ENCODE results near the gene CHST8. TPM values are rescaled to one million over a fixed set of nuclear protein-coding genes. Genes with fewer than 3 reads are reported as not detected.

CHST8 gene
- total and polyA plus RNA-seq, 2 experiments from 2014 or later, result 9.3 to 38.2 TPM

DNA sequence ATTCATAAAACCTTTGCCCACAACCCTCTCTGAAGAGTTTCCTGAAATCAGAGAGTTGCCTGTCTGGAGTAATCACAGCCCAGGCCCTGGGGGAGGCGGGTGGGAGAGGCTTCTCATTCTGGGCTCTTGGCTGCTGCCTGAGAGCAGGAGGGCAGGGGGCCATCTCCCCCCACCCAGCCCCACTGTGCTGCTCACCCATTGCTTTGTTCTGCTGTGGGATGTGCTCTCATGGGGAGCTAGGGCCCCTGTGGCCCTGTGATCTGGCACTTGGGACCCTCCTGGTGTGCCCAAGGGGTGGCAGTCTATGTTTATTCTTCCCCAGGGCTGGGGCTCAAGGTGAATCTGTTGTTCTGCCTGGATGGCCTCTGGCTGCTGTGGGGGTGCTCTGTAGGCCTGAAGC lies 181.0 kb downstream of the CHST8 start:
- H3K36me3 ChIP-seq (ENCODE audit: insufficient read depth), result peaks cover 3% of the 10 kb centered on the region

More for the DNA sequence above, 181.0 kb downstream of the CHST8 start:
- Mint-ChIP-seq H3K4me1 (peaks cover 18% of the 10 kb centered on the region), H3K27me3 (ENCODE audit: insufficient read depth, low read depth, poor library complexity) (peaks cover 18% of the 10 kb centered on the region), H3K36me3 (ENCODE audit: low read depth) (peaks cover 74% of the 10 kb centered on the region), H3K27ac (no peak overlapping the region), H3K4me3 (no peak overlapping the region), H3K9me3 (no peaks in the 10 kb centered on the region)
- Histone ChIP-seq H4K20me1 (replicated peaks; ENCODE audit: insufficient read depth) (peaks cover 10% of the 10 kb centered on the region; the same call in 1 of the 2 replicates), H3K4me3 (no peak overlapping the region), H3K79me2 (replicated peaks; ENCODE audit: insufficient read depth) (0 out of 2 replicates have a peak, but pooled peaks cover 11% of the 10 kb centered on the region), H3K4me1 (ENCODE audit: insufficient read depth) (peaks cover 14% of the 10 kb centered on the region), H3K4me2 (no peak overlapping the region), H3F3A (replicated peaks; ENCODE audit: low read depth) (0 out of 2 replicates have a peak, but pooled peaks cover 5% of the 10 kb centered on the region), H3K9me2 (ENCODE audit: insufficient read depth) (no peaks in the 10 kb centered on the region), H3K27ac (ENCODE audit: low read depth) (no peak overlapping the region), H3K27me3 (ENCODE audit: insufficient read depth) (no peaks in the 10 kb centered on the region), H2AFZ (no peak overlapping the region)
- TF ChIP-seq STAT1 (IDR thresholded peaks at IDR 0.05; ENCODE audit: unreplicated experiment), result no peak
- TF ChIP-seq, protein P1, sequence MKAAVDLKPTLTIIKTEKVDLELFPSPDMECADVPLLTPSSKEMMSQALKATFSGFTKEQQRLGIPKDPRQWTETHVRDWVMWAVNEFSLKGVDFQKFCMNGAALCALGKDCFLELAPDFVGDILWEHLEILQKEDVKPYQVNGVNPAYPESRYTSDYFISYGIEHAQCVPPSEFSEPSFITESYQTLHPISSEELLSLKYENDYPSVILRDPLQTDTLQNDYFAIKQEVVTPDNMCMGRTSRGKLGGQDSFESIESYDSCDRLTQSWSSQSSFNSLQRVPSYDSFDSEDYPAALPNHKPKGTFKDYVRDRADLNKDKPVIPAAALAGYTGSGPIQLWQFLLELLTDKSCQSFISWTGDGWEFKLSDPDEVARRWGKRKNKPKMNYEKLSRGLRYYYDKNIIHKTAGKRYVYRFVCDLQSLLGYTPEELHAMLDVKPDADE (IDR thresholded peaks at IDR 0.05), result no peak
- no peak for TF ChIP-seq NANOG (IDR thresholded peaks at IDR 0.05; ENCODE audit: borderline replicate concordance)
- no peak for TF ChIP-seq EZH2 (IDR thresholded peaks at IDR 0.05; ENCODE audit: low read depth, unreplicated experiment)
- TF ChIP-seq, protein P2, sequence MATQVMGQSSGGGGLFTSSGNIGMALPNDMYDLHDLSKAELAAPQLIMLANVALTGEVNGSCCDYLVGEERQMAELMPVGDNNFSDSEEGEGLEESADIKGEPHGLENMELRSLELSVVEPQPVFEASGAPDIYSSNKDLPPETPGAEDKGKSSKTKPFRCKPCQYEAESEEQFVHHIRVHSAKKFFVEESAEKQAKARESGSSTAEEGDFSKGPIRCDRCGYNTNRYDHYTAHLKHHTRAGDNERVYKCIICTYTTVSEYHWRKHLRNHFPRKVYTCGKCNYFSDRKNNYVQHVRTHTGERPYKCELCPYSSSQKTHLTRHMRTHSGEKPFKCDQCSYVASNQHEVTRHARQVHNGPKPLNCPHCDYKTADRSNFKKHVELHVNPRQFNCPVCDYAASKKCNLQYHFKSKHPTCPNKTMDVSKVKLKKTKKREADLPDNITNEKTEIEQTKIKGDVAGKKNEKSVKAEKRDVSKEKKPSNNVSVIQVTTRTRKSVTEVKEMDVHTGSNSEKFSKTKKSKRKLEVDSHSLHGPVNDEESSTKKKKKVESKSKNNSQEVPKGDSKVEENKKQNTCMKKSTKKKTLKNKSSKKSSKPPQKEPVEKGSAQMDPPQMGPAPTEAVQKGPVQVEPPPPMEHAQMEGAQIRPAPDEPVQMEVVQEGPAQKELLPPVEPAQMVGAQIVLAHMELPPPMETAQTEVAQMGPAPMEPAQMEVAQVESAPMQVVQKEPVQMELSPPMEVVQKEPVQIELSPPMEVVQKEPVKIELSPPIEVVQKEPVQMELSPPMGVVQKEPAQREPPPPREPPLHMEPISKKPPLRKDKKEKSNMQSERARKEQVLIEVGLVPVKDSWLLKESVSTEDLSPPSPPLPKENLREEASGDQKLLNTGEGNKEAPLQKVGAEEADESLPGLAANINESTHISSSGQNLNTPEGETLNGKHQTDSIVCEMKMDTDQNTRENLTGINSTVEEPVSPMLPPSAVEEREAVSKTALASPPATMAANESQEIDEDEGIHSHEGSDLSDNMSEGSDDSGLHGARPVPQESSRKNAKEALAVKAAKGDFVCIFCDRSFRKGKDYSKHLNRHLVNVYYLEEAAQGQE (IDR thresholded peaks at IDR 0.05; ENCODE audit: unreplicated experiment), result no peak
- no peak for TF ChIP-seq ZNF114 (CRISPR knock-in tag; IDR thresholded peaks at IDR 0.05)
- TF ChIP-seq CREB1 (CRISPR knock-in tag; IDR thresholded peaks at IDR 0.05; ENCODE audit: low read depth), result no peak
- TF ChIP-seq POLR2AphosphoS5 (IDR thresholded peaks at IDR 0.05; ENCODE audit: low read depth), result no peak
- TF ChIP-seq JUNB (IDR thresholded peaks at IDR 0.05; ENCODE audit: unreplicated experiment), result no peak
- no peak for TF ChIP-seq ZNF331 (CRISPR knock-in tag; IDR thresholded peaks at IDR 0.05; ENCODE audit: low read depth)
- TF ChIP-seq, protein P3, sequence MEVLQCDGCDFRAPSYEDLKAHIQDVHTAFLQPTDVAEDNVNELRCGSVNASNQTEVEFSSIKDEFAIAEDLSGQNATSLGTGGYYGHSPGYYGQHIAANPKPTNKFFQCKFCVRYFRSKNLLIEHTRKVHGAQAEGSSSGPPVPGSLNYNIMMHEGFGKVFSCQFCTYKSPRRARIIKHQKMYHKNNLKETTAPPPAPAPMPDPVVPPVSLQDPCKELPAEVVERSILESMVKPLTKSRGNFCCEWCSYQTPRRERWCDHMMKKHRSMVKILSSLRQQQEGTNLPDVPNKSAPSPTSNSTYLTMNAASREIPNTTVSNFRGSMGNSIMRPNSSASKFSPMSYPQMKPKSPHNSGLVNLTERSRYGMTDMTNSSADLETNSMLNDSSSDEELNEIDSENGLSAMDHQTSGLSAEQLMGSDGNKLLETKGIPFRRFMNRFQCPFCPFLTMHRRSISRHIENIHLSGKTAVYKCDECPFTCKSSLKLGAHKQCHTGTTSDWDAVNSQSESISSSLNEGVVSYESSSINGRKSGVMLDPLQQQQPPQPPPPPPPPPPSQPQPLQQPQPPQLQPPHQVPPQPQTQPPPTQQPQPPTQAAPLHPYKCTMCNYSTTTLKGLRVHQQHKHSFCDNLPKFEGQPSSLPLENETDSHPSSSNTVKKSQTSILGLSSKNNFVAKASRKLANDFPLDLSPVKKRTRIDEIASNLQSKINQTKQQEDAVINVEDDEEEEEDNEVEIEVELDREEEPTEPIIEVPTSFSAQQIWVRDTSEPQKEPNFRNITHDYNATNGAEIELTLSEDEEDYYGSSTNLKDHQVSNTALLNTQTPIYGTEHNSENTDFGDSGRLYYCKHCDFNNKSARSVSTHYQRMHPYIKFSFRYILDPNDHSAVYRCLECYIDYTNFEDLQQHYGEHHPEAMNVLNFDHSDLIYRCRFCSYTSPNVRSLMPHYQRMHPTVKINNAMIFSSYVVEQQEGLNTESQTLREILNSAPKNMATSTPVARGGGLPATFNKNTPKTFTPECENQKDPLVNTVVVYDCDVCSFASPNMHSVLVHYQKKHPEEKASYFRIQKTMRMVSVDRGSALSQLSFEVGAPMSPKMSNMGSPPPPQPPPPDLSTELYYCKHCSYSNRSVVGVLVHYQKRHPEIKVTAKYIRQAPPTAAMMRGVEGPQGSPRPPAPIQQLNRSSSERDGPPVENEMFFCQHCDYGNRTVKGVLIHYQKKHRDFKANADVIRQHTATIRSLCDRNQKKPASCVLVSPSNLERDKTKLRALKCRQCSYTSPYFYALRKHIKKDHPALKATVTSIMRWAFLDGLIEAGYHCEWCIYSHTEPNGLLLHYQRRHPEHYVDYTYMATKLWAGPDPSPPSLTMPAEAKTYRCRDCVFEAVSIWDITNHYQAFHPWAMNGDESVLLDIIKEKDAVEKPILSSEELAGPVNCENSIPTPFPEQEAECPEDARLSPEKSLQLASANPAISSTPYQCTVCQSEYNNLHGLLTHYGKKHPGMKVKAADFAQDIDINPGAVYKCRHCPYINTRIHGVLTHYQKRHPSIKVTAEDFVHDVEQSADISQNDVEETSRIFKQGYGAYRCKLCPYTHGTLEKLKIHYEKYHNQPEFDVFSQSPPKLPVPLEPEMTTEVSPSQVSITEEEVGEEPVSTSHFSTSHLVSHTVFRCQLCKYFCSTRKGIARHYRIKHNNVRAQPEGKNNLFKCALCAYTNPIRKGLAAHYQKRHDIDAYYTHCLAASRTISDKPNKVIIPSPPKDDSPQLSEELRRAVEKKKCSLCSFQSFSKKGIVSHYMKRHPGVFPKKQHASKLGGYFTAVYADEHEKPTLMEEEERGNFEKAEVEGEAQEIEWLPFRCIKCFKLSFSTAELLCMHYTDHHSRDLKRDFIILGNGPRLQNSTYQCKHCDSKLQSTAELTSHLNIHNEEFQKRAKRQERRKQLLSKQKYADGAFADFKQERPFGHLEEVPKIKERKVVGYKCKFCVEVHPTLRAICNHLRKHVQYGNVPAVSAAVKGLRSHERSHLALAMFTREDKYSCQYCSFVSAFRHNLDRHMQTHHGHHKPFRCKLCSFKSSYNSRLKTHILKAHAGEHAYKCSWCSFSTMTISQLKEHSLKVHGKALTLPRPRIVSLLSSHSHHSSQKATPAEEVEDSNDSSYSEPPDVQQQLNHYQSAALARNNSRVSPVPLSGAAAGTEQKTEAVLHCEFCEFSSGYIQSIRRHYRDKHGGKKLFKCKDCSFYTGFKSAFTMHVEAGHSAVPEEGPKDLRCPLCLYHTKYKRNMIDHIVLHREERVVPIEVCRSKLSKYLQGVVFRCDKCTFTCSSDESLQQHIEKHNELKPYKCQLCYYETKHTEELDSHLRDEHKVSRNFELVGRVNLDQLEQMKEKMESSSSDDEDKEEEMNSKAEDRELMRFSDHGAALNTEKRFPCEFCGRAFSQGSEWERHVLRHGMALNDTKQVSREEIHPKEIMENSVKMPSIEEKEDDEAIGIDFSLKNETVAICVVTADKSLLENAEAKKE (CRISPR knock-in tag; IDR thresholded peaks at IDR 0.05), result no peak
- DNase-seq (ENCODE audit: low spot score) (no peak), ATAC-seq (no peak)

Data from GM23338 (cell line).